Activated naive CD4-positive, alpha-beta T cell treated with anti-CD3 and anti-CD28 coated beads for 36 hours (primary cell): ENCODE results near the gene DNAH5. TPM values are rescaled to one million over a fixed set of nuclear protein-coding genes. Genes with fewer than 3 reads are reported as not detected.
"Not testable (repeated sequence)": the region's sequence is repeated elsewhere in the genome, so short reads cannot be mapped to it uniquely, and the experiment has no call there.

Source experiments
- CTCF ChIA-PET: fragments of 350-600 bp; sonication (Branson Sonifier 250); formaldehyde crosslinking; loops from one replicate; lab custom pipeline; 2021; ENCODE audit warnings: antibody characterized with exemption; lab: Charles Lee
- DNase-seq: peaks from one replicate; pipeline ENCODE4 v3.0.0-alpha.2; 2020
- H3K27ac Mint-ChIP-seq: one replicate; pipeline ENCODE4 v1.8.0; 2021; ENCODE audit warnings: mild to moderate bottlenecking, mixed read lengths
- H3K27me3 Mint-ChIP-seq: one replicate; pipeline ENCODE4 v1.8.0; 2021; ENCODE audit warnings: low read depth, mixed read lengths
- H3K36me3 Mint-ChIP-seq: one replicate; pipeline ENCODE4 v1.8.0; 2021; ENCODE audit warnings: low read depth, mixed read lengths
- H3K4me1 Mint-ChIP-seq: one replicate; pipeline ENCODE4 v1.8.0; 2021; ENCODE audit warnings: low read depth, mixed read lengths
- H3K4me3 Mint-ChIP-seq: one replicate; pipeline ENCODE4 v1.8.0; 2021; ENCODE audit warnings: mild to moderate bottlenecking, moderate library complexity, mixed read lengths
- H3K9me3 Mint-ChIP-seq: one replicate; pipeline ENCODE4 v1.8.0; 2021; ENCODE audit warnings: mixed read lengths
- intact Hi-C: fragments of 100-400 bp; cut with micrococcal nuclease; formaldehyde crosslinking; loops from one replicate; pipeline ENCODE4 v1.15.1; 2023
- total RNA-seq, 2 experiments: library from RNA; stranded (reverse); gene quantifications; one replicate each; pipeline ENCODE4 v1.2.3, GENCODE V29; 2021

Gene DNAH5
- not detected for total RNA-seq

DNA sequence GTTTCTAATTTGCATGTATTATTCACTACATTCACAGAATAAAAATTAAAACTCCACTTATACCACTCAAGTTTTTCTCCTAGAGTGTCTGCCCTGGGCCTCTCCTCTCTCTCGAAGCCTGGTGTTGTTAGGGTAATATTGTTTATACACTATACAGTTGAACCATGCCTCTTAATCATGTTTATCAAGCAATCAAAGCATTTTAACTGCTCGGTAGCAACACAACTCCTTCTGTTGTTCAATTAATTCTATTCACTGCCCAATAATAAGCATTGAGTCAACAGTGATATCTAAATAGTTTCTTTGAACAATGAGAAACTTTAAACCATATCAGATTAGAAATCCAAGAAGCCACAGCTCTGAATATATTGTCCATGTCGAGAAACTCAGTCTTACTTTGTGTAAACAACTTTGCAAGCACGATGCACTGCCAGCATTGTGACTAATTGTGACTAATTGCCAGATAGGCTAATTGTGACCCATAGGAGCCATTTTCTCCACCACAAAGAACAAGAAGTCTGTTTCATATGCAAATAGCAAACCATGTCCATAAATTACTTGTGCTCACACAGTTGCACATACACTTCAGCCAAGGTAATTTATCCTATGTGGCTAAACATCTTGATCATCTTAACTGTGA is at the start of gene DNAH5:
Gene DNAH5 (minus strand): TSS at position 129 of the 640 bp plus-strand sequence. CDS start 250 bp downstream, outside the sequence.
- no peak for DNase-seq
- Mint-ChIP-seq H3K4me3 (no peak within 1 kb of the TSS), H3K27ac (no peak within 1 kb of the TSS), H3K4me1 (no peaks in the 10 kb centered on the region), H3K27me3 (no peaks in the 10 kb centered on the region), H3K36me3 (no peaks in the 10 kb centered on the region), H3K9me3 (no peaks in the 10 kb centered on the region)
- intact Hi-C loops: no loop called here
- CTCF ChIA-PET: no interaction called here

- Mint-ChIP-seq H3K27ac (no peak overlapping the region), H3K4me1 (no peaks in the 10 kb centered on the region), H3K27me3 (peaks cover 4% of the 10 kb centered on the region), H3K36me3 (no peaks in the 10 kb centered on the region), H3K9me3 (peaks cover 4% of the 10 kb centered on the region), H3K4me3 (no peak overlapping the region)
- no peak for DNase-seq
- intact Hi-C loops: no loop called here
- CTCF ChIA-PET: interaction anchor here (1.3 kb wide), 1 partner anchor 10 kb away, joined by 3 read pairs; no protein-coding TSS in a partner anchor
These were observed 49.4 kb upstream of the DNAH5 start for GRCh38 chr5:13993926-13994325.

DNA sequence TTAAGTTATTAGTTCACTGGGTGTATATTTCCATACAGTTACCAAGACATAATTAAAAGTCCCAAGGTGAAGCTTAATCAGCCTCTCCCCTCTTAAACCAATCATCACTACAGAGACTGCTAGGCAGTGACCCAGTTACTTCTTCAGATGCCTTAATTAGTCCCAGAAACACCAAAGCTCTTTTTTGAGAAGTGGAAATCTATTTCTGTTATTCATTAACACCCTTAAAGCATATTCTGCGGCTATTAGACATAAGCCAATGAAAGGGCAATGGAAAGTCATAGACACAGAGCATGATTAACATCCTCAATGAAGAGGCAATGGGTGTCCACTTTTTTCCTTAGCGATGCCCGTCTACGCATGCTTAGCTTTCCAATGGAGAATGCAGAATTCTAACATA is 48.3 kb upstream of the DNAH5 start:
- Mint-ChIP-seq H3K27ac (no peak overlapping the region), H3K27me3 (peaks cover 4% of the 10 kb centered on the region), H3K9me3 (peaks cover 4% of the 10 kb centered on the region), H3K4me3 (no peak overlapping the region), H3K4me1 (no peaks in the 10 kb centered on the region), H3K36me3 (no peaks in the 10 kb centered on the region)
- CTCF ChIA-PET: interaction anchor here (1.3 kb wide), 1 partner anchor 11 kb away, joined by 3 read pairs; no protein-coding TSS in a partner anchor
- DNase-seq: no peak
- intact Hi-C loops: no loop called here

GRCh38 chr5:13991365-13991764 is 46.9 kb upstream of the DNAH5 start:
- Mint-ChIP-seq H3K9me3 (no peaks in the 10 kb centered on the region), H3K27me3 (peaks cover 4% of the 10 kb centered on the region), H3K4me3 (no peak overlapping the region), H3K36me3 (no peaks in the 10 kb centered on the region), H3K4me1 (no peaks in the 10 kb centered on the region), H3K27ac (no peak overlapping the region)
- intact Hi-C loops: no loop called here
- no peak for DNase-seq
- CTCF ChIA-PET: interaction anchor here (0.7 to 0.9 kb wide), 3 partner anchors 348 to 657 kb away, joined by 4 read pairs; no protein-coding TSS in a partner anchor

GRCh38 chr5:13990896-13991295 is 46.4 kb upstream of the DNAH5 start:
- H3K9me3 Mint-ChIP-seq: no peaks in the 10 kb centered on the region
- H3K36me3 Mint-ChIP-seq: no peaks in the 10 kb centered on the region
- no peaks in the 10 kb centered on the region for H3K4me1 Mint-ChIP-seq
- CTCF ChIA-PET: interaction anchor here (0.7 to 0.9 kb wide), 4 partner anchors 188 to 658 kb away, joined by 3 to 4 read pairs (median 4); no protein-coding TSS in a partner anchor
- H3K27me3 Mint-ChIP-seq: peaks cover 4% of the 10 kb centered on the region
- intact Hi-C loops: no loop called here
- no peak overlapping the region for H3K27ac Mint-ChIP-seq
- no peak for DNase-seq
- no peak overlapping the region for H3K4me3 Mint-ChIP-seq

GRCh38 chr5:13989832-13990231 is 45.3 kb upstream of the DNAH5 start:
- no peak overlapping the region for H3K27ac Mint-ChIP-seq
- no peaks in the 10 kb centered on the region for H3K36me3 Mint-ChIP-seq
- intact Hi-C loops: loop anchor here (2.0 to 5.0 kb wide), 3 partner anchors 362 to 1022 kb away; no protein-coding TSS in a partner anchor
- DNase-seq: no peak
- peaks cover 4% of the 10 kb centered on the region for H3K27me3 Mint-ChIP-seq
- H3K9me3 Mint-ChIP-seq: no peaks in the 10 kb centered on the region
- CTCF ChIA-PET: no interaction called here
- no peak overlapping the region for H3K4me3 Mint-ChIP-seq
- H3K4me1 Mint-ChIP-seq: no peaks in the 10 kb centered on the region

DNA sequence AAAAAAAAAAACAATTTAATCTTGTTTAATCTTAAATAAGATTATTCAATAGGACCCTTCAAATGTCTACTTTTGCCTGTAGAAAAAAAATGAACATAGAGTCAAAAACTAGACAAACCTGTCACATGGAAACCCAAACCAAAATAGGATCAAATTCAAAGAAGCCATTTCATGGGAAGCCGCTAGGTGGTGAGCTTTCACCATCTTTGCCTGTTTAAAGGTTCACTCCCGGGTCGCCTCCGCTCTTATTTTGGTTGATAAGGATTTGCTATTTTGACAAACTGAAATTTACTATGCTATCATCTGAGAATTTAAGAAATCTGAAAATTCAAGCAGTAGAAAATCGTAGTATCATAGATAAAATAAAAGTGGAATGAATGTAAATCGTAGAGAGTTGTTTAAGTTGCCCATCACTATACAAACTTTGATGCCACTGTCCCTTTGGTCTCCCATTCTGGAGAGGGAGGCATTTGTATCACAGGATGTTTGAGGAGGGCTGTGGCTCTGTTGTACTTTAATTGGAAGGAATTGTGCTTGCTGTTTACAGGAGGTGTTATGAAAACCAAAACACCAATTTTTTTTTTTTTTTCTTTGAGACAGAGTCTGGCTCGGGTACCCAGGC is 43.5 kb upstream of the DNAH5 start:
- Mint-ChIP-seq H3K4me3 (no peak overlapping the region), H3K36me3 (no peaks in the 10 kb centered on the region), H3K27me3 (no peaks in the 10 kb centered on the region), H3K27ac (no peak overlapping the region), H3K9me3 (no peaks in the 10 kb centered on the region), H3K4me1 (no peaks in the 10 kb centered on the region)
- DNase-seq: peak; percentile 55
- intact Hi-C loops: loop anchor here (1.0 to 5.0 kb wide), 5 partner anchors 282 to 1024 kb away; no protein-coding TSS in a partner anchor
- CTCF ChIA-PET: interaction anchor here (0.6 to 0.7 kb wide), 2 partner anchors 319 to 1636 kb away, joined by 3 to 4 read pairs; no protein-coding TSS in a partner anchor

DNA sequence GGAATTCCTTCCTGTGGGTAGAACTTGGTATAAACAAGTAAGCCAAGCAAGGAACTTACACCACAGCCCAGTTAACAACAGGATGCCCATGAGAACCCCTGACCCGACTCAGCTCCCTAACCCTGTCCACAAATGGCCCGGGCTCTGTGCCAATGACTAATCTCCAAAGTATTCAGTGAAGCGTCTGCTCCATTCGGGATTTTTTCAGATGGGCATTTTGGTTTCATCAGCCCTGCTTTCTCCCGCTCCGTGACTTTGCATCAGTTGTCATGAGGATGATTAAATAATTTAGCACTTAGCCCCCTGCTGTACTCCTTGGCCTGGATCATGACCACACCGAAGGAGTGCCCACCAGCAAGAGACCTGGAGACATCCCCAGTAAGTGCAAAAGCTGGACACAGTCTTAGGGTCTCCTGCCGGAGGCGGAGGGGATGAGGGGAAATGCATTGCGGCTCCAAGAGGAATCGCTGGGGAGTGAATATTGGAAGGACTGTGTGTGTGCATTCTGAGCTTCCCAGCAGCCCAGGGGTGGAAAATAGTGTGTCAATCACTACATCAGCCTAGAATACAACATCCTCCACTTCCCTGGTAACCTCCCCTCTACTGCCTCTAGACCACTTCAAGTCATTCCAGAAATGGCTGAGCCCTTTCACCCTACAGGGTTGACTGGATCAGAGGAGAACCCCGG is 41.4 kb upstream of the DNAH5 start:
- CTCF ChIA-PET: interaction anchor here (0.6 kb wide), 2 partner anchors 45 to 164 kb away, joined by 3 to 4 read pairs; no protein-coding TSS in a partner anchor
- Mint-ChIP-seq H3K27me3 (no peaks in the 10 kb centered on the region), H3K9me3 (no peaks in the 10 kb centered on the region), H3K27ac (no peak overlapping the region), H3K4me3 (no peak overlapping the region), H3K36me3 (no peaks in the 10 kb centered on the region), H3K4me1 (no peaks in the 10 kb centered on the region)
- no peak for DNase-seq
- intact Hi-C loops: loop anchor here (5.0 kb wide), 2 partner anchors 366 to 1026 kb away; no protein-coding TSS in a partner anchor

DNA sequence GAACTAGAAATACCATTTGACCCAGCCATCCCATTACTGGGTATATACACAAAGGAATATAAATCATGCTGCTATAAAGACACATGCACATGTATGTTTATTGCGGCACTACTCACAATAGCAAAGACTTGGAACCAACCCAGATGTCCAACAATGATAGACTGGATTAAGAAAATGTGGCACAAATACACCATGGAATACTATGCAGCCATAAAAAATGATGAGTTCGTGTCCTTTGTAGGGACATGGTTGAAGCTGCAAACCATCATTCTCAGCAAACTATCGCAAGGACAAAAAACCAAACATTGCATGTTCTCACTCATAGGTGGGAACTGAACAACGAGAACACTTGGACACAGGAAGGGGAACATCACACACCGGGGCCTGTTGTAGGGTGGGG is 40.4 kb upstream of the DNAH5 start:
- H3K4me3 Mint-ChIP-seq, CTCF ChIA-PET, H3K27me3 Mint-ChIP-seq, DNase-seq, H3K27ac Mint-ChIP-seq, H3K4me1 Mint-ChIP-seq, H3K9me3 Mint-ChIP-seq, H3K36me3 Mint-ChIP-seq: not testable (repeated sequence)
- intact Hi-C loops: loop anchor here (5.0 kb wide), 2 partner anchors 367 to 1027 kb away; no protein-coding TSS in a partner anchor

DNA sequence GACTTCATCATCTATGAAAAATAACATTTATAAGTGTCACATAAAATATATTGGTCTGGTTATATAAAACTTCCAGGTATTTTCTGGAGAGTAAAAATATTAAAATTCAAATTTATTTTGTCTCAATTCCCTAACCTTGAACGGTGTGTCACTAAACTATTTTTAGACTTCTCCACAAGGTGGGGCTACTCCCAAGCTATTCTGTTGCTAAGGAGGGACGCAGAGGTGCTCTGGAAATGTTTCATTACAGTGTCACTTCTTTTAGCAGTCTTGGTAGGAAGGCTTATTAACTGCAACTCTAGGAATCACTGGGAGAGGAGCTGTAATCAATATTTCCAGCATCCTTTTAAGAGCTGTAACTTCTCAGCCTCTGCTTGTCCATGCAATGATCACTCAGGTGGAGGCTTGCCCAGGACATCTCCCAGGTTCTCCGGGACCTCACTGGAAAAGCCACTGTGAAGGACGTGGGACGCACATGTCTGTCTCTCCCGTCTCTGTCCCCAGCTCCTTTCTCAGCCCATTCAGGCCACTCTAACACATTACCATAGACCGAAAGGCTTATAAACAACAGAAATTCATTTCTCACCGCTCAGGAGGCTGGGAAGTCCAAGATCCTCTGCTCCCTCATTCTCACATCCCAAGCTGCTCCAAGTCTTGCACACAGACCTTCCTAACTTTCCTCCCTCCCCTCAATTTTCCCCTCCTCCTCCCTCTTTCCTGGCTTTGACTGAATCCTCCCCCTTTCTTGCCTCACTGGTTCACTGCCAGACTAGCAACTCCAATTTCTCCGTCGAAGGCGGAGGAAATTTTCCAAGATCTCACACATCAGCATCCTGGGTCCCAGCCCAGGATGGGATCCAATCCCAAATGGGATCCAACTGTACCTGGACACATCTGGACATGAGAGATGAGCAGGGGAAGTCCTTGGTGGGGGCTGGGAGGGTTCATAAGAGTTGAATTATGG is 32.7 kb upstream of the DNAH5 start:
- CTCF ChIA-PET: no interaction called here
- H3K36me3 Mint-ChIP-seq: no peaks in the 10 kb centered on the region
- no peak overlapping the region for H3K4me3 Mint-ChIP-seq
- intact Hi-C loops: no loop called here
- peaks cover 2% of the 10 kb centered on the region for H3K9me3 Mint-ChIP-seq
- H3K27ac Mint-ChIP-seq: no peak overlapping the region
- DNase-seq: no peak
- no peaks in the 10 kb centered on the region for H3K4me1 Mint-ChIP-seq
- peaks cover 5% of the 10 kb centered on the region for H3K27me3 Mint-ChIP-seq

GRCh38 chr5:13976223-13976622 is 31.7 kb upstream of the DNAH5 start:
- no peak for DNase-seq
- H3K36me3 Mint-ChIP-seq: no peaks in the 10 kb centered on the region
- H3K9me3 Mint-ChIP-seq: peaks cover 2% of the 10 kb centered on the region
- H3K4me3 Mint-ChIP-seq: no peak overlapping the region
- CTCF ChIA-PET: no interaction called here
- intact Hi-C loops: no loop called here
- H3K27ac Mint-ChIP-seq: no peak overlapping the region
- peaks cover 9% of the 10 kb centered on the region for H3K27me3 Mint-ChIP-seq
- no peaks in the 10 kb centered on the region for H3K4me1 Mint-ChIP-seq
